DND-41 (cell line): ENCODE measurements around the gene CLK3.

ENCODE experiments used
- ATAC-seq: fragments of 200-7000 bp; cut with Tn5 transposase; 3 replicates; pipeline ENCODE4 v1.9.1; 2021; ENCODE audit warnings: low read depth; ENCODE audit not compliant: insufficient read depth
- DNase-seq: peaks from one replicate; pipeline ENCODE4 v3.0.0-alpha.2; 2020
- H2AFZ ChIP-seq: 2 replicates; pipeline ENCODE4 v1.6.0; 2012; ENCODE audit warnings: low read depth, low read length
- H3K27ac ChIP-seq: 2 replicates; pipeline ENCODE4 v1.5.1; 2012; ENCODE audit warnings: low read length, inconsistent platforms
- H3K27me3 ChIP-seq: fragments of 200-600 bp; sonication (generic); 2 replicates; pipeline ENCODE4 v1.6.0; 2012; ENCODE audit warnings: low read length, mild to moderate bottlenecking, inconsistent platforms; ENCODE audit not compliant: insufficient read depth, poor library complexity
- H3K36me3 ChIP-seq: 2 replicates; pipeline ENCODE4 v1.5.1; 2012; ENCODE audit warnings: low read length, inconsistent platforms; ENCODE audit not compliant: insufficient read depth
- H3K4me1 ChIP-seq: 2 replicates; pipeline ENCODE4 v1.5.1; 2012; ENCODE audit warnings: mild to moderate bottlenecking, low read length; ENCODE audit not compliant: insufficient read depth
- H3K4me2 ChIP-seq: 2 replicates; pipeline ENCODE4 v1.6.0; 2012; ENCODE audit warnings: mild to moderate bottlenecking, moderate library complexity, low read length, inconsistent platforms; ENCODE audit not compliant: insufficient read depth
- H3K4me3 ChIP-seq, 2 experiments: fragments of 200-600 bp in 1 of 2; shearing (Covaris generic) in 1 of 2; 2 replicates each; pipeline ENCODE4 v1.5.1; 2012 to 2016; ENCODE audit warnings: inconsistent platforms in 2 of 2, low read length in 2 of 2, mild to moderate bottlenecking in 2 of 2, low read depth in 1 of 2, moderate library complexity in 1 of 2
- H3K79me2 ChIP-seq: 2 replicates; pipeline ENCODE4 v1.6.0; 2012; ENCODE audit warnings: low read length, inconsistent platforms; ENCODE audit not compliant: insufficient read depth
- H3K9ac ChIP-seq: 2 replicates; pipeline ENCODE4 v1.6.0; 2012; ENCODE audit warnings: low read depth, mild to moderate bottlenecking, inconsistent platforms, low read length, moderate library complexity
- H3K9me3 ChIP-seq: 2 replicates; pipeline ENCODE4 v1.5.1; 2012; ENCODE audit warnings: low read length, moderate library complexity, mild to moderate bottlenecking, inconsistent platforms; ENCODE audit not compliant: insufficient read depth, severe bottlenecking
- H4K20me1 ChIP-seq: 2 replicates; pipeline ENCODE4 v1.6.0; 2012; ENCODE audit warnings: low read length; ENCODE audit not compliant: insufficient read depth
- CTCF ChIP-seq: IDR thresholded peaks from 2 replicates; pipeline ENCODE4 v1.5.1; 2012; ENCODE audit warnings: borderline replicate concordance, low read length, moderate library complexity, mild to moderate bottlenecking; ENCODE audit not compliant: poor library complexity, severe bottlenecking; ENCODE audit errors: extremely low read depth
- EZH2 ChIP-seq: IDR thresholded peaks from 3 replicates; pipeline ENCODE4 v1.6.1; 2012; ENCODE audit warnings: borderline replicate concordance, low read depth, mild to moderate bottlenecking, moderate library complexity, low read length, inconsistent platforms; ENCODE audit not compliant: severe bottlenecking

Gene CLK3

GRCh38 chr15:74633781-74634180 is 18.1 kb downstream of the CLK3 start:
- no peak overlapping the region for H3K4me2 ChIP-seq
- DNase-seq (no peak), ATAC-seq (no peak)
- no peaks in the 10 kb centered on the region for H3K4me1 ChIP-seq
- H3K9me3 ChIP-seq, result no peaks in the 10 kb centered on the region
- H3K79me2 ChIP-seq, result no peaks in the 10 kb centered on the region
- H3K36me3 ChIP-seq, result peaks cover 92% of the 10 kb centered on the region
- H3K9ac ChIP-seq, result no peak overlapping the region
- H2AFZ ChIP-seq, result no peak overlapping the region
- no peak for TF ChIP-seq EZH2
- TF ChIP-seq CTCF, result no peak
- no peaks in the 10 kb centered on the region for H3K27me3 ChIP-seq
- H4K20me1 ChIP-seq, result peaks cover 33% of the 10 kb centered on the region
- no peak overlapping the region for H3K27ac ChIP-seq
- no peak overlapping the region for H3K4me3 ChIP-seq

GRCh38 chr15:74635228-74635627 is 19.6 kb downstream of the CLK3 start:
- Histone ChIP-seq H3K4me2 (no peak overlapping the region), H3K4me3 (no peak overlapping the region), H3K36me3 (peaks cover 93% of the 10 kb centered on the region), H4K20me1 (peaks cover 33% of the 10 kb centered on the region), H3K9ac (no peak overlapping the region), H3K79me2 (no peaks in the 10 kb centered on the region), H3K27ac (no peak overlapping the region), H3K27me3 (no peaks in the 10 kb centered on the region), H3K4me1 (no peaks in the 10 kb centered on the region), H2AFZ (no peak overlapping the region), H3K9me3 (no peaks in the 10 kb centered on the region)
- ATAC-seq, result peak; percentile 88
- DNase-seq, result peak; percentile 73
- TF ChIP-seq EZH2, result no peak
- TF ChIP-seq CTCF, result peak; percentile 95

- Histone ChIP-seq H3K4me2 (no peak overlapping the region), H3K4me3 (no peak overlapping the region), H3K27me3 (no peaks in the 10 kb centered on the region), H3K4me1 (no peaks in the 10 kb centered on the region), H3K9ac (no peak overlapping the region), H3K79me2 (peaks cover 2% of the 10 kb centered on the region; the same call in 1 of the 2 replicates), H3K27ac (no peak overlapping the region), H4K20me1 (peaks cover 19% of the 10 kb centered on the region), H3K9me3 (no peaks in the 10 kb centered on the region), H3K36me3 (peaks cover 85% of the 10 kb centered on the region), H2AFZ (no peak overlapping the region)
- DNase-seq (no peak), ATAC-seq (no peak)
- no peak for TF ChIP-seq CTCF
- TF ChIP-seq EZH2, result no peak
These were observed 21.3 kb downstream of the CLK3 start for GRCh38 chr15:74636984-74637383.

DNA sequence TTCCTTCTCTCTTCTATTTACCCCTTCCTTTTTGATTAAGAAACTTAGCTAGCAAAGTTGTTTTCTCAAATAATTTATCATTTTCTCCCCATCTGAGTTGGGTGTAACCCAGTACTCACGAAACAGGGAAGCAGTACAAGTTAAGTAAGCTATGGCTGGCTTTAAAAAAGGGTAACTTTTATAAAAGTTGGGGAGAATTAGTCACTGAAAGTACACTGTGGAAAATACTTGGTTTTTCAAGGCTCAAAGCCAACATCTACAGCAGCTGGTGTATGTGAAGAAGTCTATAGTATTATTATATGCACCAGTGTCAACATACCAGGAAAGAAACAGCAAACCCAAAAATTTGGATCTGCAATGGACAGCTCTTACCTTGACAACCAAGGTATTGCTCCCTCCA is 25.5 kb downstream of the CLK3 start:
- Histone ChIP-seq H3K4me3 (no peak overlapping the region), H3K4me2 (no peak overlapping the region), H3K27ac (no peak overlapping the region), H3K9me3 (no peaks in the 10 kb centered on the region), H4K20me1 (peaks cover under 1% of the 10 kb centered on the region; the same call in 1 of the 2 replicates), H3K9ac (no peak overlapping the region), H3K4me1 (no peaks in the 10 kb centered on the region), H3K79me2 (peaks cover 6% of the 10 kb centered on the region; the same call in 1 of the 2 replicates), H3K27me3 (no peaks in the 10 kb centered on the region), H3K36me3 (peaks cover 65% of the 10 kb centered on the region), H2AFZ (no peak overlapping the region)
- ATAC-seq (no peak), DNase-seq (no peak)
- no peak for TF ChIP-seq CTCF
- TF ChIP-seq EZH2, result no peak
